Transverse colon (tissue), 4 donors: ENCODE results near the gene PLA2G4F.

Experiments
- CTCF ChIP-seq, 5 experiments: fragments of 200-600 bp in 3 of 5; fragments of 450-650 bp in 2 of 5; sonication (generic) in 3 of 5; IDR thresholded peaks; 1 replicate in 2 of 5; 2 replicates in 3 of 5; pipeline ENCODE4 v1.5.1; 2016 to 2017; ENCODE audit warnings: antibody characterized with exemption in 5 of 5, inconsistent platforms in 3 of 5, mild to moderate bottlenecking in 2 of 5, moderate library complexity in 1 of 5
- EP300 ChIP-seq: sonication (generic); formaldehyde crosslinking; IDR thresholded peaks from one replicate; pipeline ENCODE4 v1.6.1; 2017; ENCODE audit warnings: antibody characterized with exemption, low read depth
- POLR2A ChIP-seq: fragments of 450-650 bp; IDR thresholded peaks from one replicate; pipeline ENCODE4 v1.6.1; 2016; ENCODE audit warnings: antibody characterized with exemption, mild to moderate bottlenecking, moderate library complexity
- POLR2AphosphoS5 ChIP-seq, 3 donors: sonication (generic); formaldehyde crosslinking; IDR thresholded peaks; one replicate each; pipeline ENCODE4 v1.6.1; 2016; ENCODE audit warnings: antibody characterized with exemption in 3 of 3

- no peak for TF ChIP-seq POLR2A
- no peak for TF ChIP-seq CTCF (IDR thresholded peaks at IDR 0.05)
- no peak for TF ChIP-seq EP300
- TF ChIP-seq POLR2AphosphoS5 (IDR thresholded peaks at IDR 0.05) = no peak
These were observed 48.2 kb downstream of the PLA2G4F start for GRCh38 chr15:42108189-42108588.
